Bone marrow (tissue), 2 donors: ENCODE measurements around the gene C5orf63.
A peak's percentile ranks its signal among the peaks of the same experiment; 100 is the strongest.
"Not testable (repeated sequence)": the region's sequence is repeated elsewhere in the genome, so short reads cannot be mapped to it uniquely, and the experiment has no call there.

ENCODE experiments used
- DNase-seq, 2 donors: peaks; one replicate each; lab custom pipeline; 2025; lab: John Stamatoyannopoulos, UW

Gene C5orf63

GRCh38 chr5:127072861-127073846 lies at the start of gene C5orf63:
Gene C5orf63 (minus strand): TSS chr5:127073502. CDS start chr5:127058995, 14,507 bp downstream.
- DNase-seq, result no peak

GRCh38 chr5:127112347-127112864 lies 39.1 kb upstream of the C5orf63 start:
- DNase-seq, result no peak

- DNase-seq, result no peak
Observed at GRCh38 chr5:127111112-127111511, 37.8 kb upstream of the C5orf63 start.

- DNase-seq, result not testable (repeated sequence)
Observed at GRCh38 chr5:127108624-127109260, 35.4 kb upstream of the C5orf63 start.

- no peak for DNase-seq
Observed at GRCh38 chr5:127101935-127102334, 28.6 kb upstream of the C5orf63 start.

GRCh38 chr5:127101533-127101932 lies 28.2 kb upstream of the C5orf63 start:
- DNase-seq, result no peak

GRCh38 chr5:127098241-127098640 lies 24.9 kb upstream of the C5orf63 start:
- DNase-seq, result no peak

GRCh38 chr5:127097278-127097677 lies 24.0 kb upstream of the C5orf63 start:
- no peak for DNase-seq

GRCh38 chr5:127096328-127096993 lies 23.2 kb upstream of the C5orf63 start:
- DNase-seq, result no peak

GRCh38 chr5:127094161-127094814 lies 21.0 kb upstream of the C5orf63 start:
- no peak for DNase-seq

- no peak for DNase-seq
Observed at GRCh38 chr5:127092690-127093089, 19.4 kb upstream of the C5orf63 start.

GRCh38 chr5:127089191-127089590 lies 15.9 kb upstream of the C5orf63 start:
- no peak for DNase-seq

- DNase-seq, result no peak
Observed at GRCh38 chr5:127088251-127088650, 14.9 kb upstream of the C5orf63 start.

- DNase-seq, result no peak
Observed at GRCh38 chr5:127086589-127086988, 13.3 kb upstream of the C5orf63 start.

- DNase-seq, result no peak
Observed at GRCh38 chr5:127085796-127086195, 12.5 kb upstream of the C5orf63 start.

- no peak for DNase-seq
Observed at GRCh38 chr5:127085371-127085770, 12.1 kb upstream of the C5orf63 start.

GRCh38 chr5:127084656-127085055 lies 11.4 kb upstream of the C5orf63 start:
- DNase-seq, result no peak

- DNase-seq, result no peak
Observed at GRCh38 chr5:127083711-127084110, 10.4 kb upstream of the C5orf63 start.

- DNase-seq, result peak in 1 of 2 donors; percentile 55
Observed at GRCh38 chr5:127079994-127080491, 6.7 kb upstream of the C5orf63 start.

- no peak for DNase-seq
Observed at GRCh38 chr5:127077366-127077765, 4.1 kb upstream of the C5orf63 start.

- no peak for DNase-seq
Observed at GRCh38 chr5:127076315-127077129, 3.2 kb upstream of the C5orf63 start.
